GM21786 (cell line): ENCODE measurements around the gene FBLN2.
"Not testable (repeated sequence)": the region's sequence is repeated elsewhere in the genome, so short reads cannot be mapped to it uniquely, and the experiment has no call there.

Experiments used
- ATAC-seq: cut with Tn5 transposase; IDR thresholded peaks from one replicate; pipeline ENCODE4 v1.9.1; 2021; ENCODE audit not compliant: unreplicated experiment

Gene FBLN2

GRCh38 chr3:13513051-13513912 is 35.6 kb upstream of the FBLN2 start:
- ATAC-seq = no peak

DNA sequence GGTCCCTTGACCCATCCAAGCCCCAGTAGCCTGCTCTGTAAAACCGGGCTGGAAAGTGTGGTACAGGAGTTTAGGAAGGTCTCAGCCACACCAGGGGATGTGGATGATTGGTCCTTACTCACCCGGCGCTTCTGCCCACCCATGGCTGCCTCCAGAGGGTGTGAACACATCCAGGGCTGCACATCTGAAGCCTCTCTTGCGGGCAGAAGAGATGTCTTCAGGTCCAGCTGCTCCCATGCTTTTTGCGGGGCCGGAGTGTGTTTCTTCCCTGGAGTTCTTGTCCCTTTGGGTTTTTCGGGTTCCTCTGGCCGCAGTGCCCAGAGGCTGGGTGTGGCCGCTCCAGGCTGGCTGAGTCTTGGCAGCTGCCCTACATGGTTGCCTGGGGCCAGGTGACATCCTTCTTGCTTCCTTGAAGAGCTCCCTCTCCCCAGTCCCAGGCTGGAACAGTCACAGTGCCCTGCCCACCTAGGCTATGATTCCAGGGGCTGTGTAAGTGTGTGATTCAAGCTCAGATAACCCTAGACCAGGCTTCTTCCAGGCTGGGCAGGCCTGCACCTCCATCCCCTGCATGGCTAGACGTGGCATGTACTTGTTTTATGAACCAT is 34.9 kb upstream of the FBLN2 start:
- no peak for ATAC-seq

GRCh38 chr3:13514639-13515435 is 34.1 kb upstream of the FBLN2 start:
- no peak for ATAC-seq

DNA sequence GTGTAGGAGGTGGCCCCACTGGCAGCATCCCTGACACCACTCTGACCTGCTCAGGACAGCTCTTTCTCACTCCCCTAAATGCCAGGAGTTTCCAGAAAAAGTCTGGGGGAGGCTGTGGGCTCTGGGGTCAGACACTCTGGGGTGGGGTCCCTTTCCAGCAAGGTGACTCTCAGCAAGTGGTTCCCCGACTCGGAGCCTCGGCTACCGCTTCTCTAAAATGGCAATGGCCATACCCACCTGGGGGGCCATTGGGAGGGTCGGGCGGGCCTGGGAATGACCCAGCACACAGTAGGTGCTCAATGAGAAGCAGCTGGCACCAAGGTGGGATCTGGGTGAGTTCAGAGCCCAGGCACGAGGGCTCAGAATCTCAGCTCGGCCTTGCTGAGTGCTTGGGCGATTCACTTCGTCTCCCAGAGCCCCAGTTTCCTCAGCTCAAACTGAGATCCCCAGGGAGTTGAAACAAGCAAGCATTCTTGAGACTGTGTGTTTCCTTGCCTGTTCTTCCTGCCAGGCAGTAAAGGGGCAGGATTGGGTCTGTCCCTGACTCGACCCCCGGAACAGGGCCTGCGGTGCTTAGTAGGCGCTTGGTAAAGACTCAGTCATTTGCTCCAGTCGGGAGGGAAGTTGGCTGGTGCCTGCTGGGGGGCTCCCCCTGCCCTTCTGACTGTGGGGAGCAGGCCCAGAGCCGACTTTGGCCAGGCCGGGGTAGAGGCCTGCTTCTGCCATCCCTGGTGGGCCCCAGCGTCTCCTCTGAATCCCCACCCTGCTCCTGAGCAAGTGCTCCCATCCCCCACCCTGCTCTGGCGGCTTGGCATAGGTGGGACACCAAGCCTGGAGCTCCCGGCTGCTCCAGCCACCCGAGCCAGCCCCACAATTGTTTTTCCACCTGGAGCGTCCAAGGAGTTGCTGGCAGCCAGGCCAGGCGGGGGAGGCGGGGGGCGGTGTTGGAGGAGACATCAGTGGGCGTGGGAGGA is 32.9 kb upstream of the FBLN2 start:
- ATAC-seq = no peak

DNA sequence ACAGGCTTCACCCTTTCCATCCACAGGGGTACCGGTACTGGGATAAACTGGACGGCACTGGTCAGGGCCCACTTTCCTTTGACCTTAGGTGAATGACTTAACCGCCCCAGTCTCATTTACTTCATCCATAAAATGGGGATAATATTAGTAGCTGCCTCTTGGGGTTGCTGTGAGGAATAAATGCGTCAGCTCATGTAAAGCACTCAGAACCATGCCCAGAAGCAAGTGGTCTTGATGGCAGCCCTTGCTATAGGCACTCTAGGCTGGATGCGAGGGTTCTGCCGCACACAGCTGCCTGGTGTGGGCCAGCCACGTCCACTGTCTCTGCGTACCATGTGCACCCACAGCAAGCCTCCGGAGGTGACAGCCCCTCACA is 32.2 kb upstream of the FBLN2 start:
- no peak for ATAC-seq

- no peak for ATAC-seq
Measured at GRCh38 chr3:13517253-13517977, 31.5 kb upstream of the FBLN2 start.

- no peak for ATAC-seq
Measured at GRCh38 chr3:13518516-13518953, 30.4 kb upstream of the FBLN2 start.

DNA sequence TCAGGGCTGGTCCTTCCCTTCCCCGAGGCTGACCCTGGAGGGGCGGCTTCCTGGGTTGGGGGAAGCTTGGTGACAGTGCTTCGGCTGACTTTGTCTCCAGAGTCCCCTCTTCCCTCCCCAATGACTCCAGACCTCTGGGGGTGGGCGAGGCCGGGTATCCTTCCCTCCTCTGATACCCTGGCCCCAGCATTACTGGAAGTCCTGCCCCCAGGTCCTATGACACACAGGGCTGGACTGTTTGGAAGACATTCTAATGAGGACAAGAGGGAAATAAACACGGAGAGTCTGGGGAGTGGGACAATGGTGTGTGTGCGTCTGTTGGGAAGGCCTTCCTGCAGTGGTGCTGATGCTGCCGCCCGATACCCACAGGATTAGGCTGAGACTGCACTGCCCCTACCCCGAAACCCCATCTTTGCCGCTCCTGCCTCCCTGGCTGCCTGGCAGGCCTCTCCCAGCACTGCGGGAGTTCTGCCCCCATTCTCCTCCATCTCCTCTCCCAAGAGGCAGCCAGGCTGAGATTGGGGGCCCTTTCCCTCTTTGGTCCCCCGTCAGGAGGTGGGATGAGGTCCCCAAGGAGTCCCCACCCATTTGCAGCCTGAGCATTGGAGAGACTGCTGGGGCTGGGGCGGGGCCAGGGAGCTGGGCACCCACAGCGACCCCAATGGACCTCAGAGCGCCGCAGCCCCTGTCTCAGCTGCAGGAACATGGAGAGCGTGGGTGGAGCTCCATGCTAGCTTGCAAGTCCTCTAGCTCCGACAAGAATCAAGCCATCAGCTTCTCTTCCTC is 29.7 kb upstream of the FBLN2 start:
- ATAC-seq = no peak

- no peak for ATAC-seq
Measured at GRCh38 chr3:13520326-13520880, 28.5 kb upstream of the FBLN2 start.

GRCh38 chr3:13521309-13521708 is 27.6 kb upstream of the FBLN2 start:
- no peak for ATAC-seq

DNA sequence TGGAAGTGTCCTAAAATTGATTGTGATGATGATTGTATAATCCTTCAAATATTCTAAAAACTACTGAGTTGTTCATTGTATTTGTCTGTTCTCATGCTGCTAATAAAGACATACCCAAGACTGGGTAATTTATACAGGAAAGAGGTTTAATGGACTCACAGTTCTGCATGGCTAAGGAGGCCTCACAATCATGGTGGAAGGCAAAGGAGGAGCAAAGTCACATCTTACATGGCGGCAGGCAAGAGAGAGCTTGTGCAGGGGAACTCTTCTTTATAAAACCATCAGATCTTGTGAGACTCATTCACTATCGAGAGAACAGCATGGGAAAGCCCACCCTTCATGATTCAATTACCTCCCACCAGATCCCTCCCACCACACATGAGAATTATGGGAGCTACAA is 27.2 kb upstream of the FBLN2 start:
- not testable (repeated sequence) for ATAC-seq

DNA sequence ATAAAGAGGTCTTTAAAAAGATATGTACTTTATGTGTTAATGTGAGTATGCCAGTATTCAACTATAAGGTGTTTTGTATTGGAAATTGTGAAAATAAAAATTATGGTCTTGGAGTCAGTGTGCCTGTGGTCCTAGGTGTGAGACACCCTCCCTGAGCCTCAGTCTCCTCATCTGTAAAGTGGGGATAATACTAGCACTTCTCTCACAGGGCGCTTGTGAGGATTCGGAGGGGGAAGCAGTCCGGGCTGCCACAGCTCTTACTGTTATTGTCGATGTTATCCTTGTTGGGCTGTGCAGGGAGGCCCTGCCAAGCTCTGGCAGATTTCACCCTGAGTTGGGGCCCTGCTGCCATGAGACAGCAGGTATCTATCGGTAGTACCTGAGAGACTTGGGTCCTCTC is 26.7 kb upstream of the FBLN2 start:
- no peak for ATAC-seq

DNA sequence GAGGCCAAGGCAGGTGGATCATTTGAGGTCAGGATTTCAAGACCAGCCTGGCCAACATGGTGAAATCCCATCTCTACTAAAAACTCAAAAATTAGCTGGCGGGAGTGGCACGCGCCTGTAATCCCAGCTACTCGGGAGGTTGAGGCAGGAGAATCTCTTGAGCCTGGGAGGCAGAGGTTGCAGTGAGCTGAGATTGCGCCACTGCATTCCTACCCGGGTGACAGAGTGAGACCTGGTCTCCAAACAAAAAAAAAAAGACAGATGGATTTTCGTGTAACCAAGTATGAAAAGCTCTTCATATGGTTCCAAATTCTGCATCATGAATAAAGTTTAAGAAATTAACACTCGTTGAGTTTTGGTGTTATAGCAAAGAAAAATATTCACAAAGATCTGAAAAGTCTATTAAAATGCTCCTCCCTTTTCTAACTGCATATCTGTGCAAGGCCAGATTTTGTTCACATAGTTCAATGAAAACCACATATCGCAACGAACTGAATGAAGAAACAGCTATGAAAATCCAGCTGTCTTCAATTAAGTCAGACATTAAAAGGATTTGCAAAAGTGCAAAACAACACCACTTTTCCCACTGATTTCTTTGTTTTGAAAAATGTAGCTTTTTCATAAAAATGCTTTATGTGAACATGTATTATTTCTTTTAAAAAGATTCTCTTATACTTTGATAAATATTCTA is 23.8 kb upstream of the FBLN2 start:
- no peak for ATAC-seq

- no peak for ATAC-seq
Measured at GRCh38 chr3:13525827-13526625, 22.9 kb upstream of the FBLN2 start.

DNA sequence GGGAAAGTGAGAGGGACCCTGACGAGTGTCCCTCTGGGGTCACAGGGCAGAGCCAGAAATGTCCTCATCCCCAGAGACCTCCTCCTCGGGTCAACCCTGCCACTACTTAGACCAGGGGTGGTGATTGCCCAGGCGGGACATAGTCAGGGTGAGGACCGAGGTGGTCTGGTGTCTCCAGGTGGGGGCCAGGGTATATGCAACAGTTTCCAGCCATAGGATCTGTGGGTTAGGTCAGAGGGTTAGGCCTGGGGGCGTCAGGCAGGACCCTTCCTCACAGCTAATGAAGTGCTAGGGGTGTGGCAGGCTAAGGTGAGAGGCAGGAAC is 22.3 kb upstream of the FBLN2 start:
- ATAC-seq = no peak

DNA sequence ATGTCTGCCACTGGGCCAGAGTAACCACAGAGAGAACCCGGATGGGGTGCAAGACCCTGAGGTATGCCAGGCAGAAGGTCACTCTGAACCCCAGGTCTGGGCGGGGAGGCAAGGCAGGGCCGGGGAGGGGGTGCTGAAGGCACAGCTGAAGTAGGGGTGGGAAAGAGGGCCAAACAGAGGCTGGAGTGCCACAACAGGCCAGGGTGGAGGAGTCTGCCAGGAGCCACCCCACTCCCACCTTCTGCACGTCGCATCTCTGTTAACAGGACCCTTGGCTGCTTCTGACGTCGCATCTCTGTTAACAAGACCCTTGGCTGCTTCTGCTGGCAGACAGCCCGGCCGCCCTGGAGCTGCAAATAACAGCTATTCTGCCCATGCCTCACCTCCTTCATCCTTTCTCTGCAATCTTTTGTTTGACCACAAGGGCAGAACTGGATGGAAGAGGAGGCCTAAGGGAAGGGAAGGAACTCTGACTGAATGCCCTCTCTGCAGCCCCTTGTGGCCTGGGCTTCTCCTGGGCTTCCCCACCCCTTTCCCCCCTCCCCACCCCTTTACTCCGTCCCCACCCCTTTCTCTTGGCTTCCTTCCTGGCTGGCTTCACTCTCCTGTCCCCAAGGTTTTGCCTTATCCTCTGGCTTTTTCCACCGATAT is 20.6 kb upstream of the FBLN2 start:
- no peak for ATAC-seq
